Cortex of kidney (tissue), 1 donor: ENCODE measurements around the gene LARGE1.

ENCODE experiments used
- DNase-seq: peaks from one replicate; lab custom pipeline; 2025; lab: John Stamatoyannopoulos, UW

LARGE1 gene

GRCh38 chr22:33657670-33658069 is 262.6 kb downstream of the LARGE1 start:
- DNase-seq: no peak

- DNase-seq: no peak
Observed at GRCh38 chr22:33656808-33657628, 263.3 kb downstream of the LARGE1 start.

- DNase-seq: no peak
Observed at GRCh38 chr22:33654173-33654895, 265.9 kb downstream of the LARGE1 start.

- DNase-seq: no peak
Observed at GRCh38 chr22:33653532-33654063, 266.7 kb downstream of the LARGE1 start.

GRCh38 chr22:33652615-33653014 is 267.7 kb downstream of the LARGE1 start:
- DNase-seq: no peak

- DNase-seq: no peak
Observed at GRCh38 chr22:33650244-33650643, 270.0 kb downstream of the LARGE1 start.

- no peak for DNase-seq
Observed at GRCh38 chr22:33648478-33648877, 271.8 kb downstream of the LARGE1 start.

- no peak for DNase-seq
Observed at GRCh38 chr22:33640900-33641299, 279.4 kb downstream of the LARGE1 start.

GRCh38 chr22:33639588-33640254 is 280.6 kb downstream of the LARGE1 start:
- DNase-seq: no peak

- DNase-seq: no peak
Observed at GRCh38 chr22:33635766-33636165, 284.5 kb downstream of the LARGE1 start.

GRCh38 chr22:33631777-33632176 is 288.5 kb downstream of the LARGE1 start:
- DNase-seq: no peak

- no peak for DNase-seq
Observed at GRCh38 chr22:33625959-33626358, 294.3 kb downstream of the LARGE1 start.

GRCh38 chr22:33620085-33620484 is 300.2 kb downstream of the LARGE1 start:
- no peak for DNase-seq

GRCh38 chr22:33606504-33606903 is 313.8 kb downstream of the LARGE1 start:
- no peak for DNase-seq

- DNase-seq: no peak
Observed at GRCh38 chr22:33605666-33606065, 314.6 kb downstream of the LARGE1 start.

GRCh38 chr22:33605221-33605620 is 315.1 kb downstream of the LARGE1 start:
- no peak for DNase-seq

- no peak for DNase-seq
Observed at GRCh38 chr22:33601062-33601461, 319.2 kb downstream of the LARGE1 start.

GRCh38 chr22:33600595-33600994 is 319.7 kb downstream of the LARGE1 start:
- DNase-seq: no peak

- DNase-seq: no peak
Observed at GRCh38 chr22:33600113-33600512, 320.2 kb downstream of the LARGE1 start.

- DNase-seq: no peak
Observed at GRCh38 chr22:33599596-33599995, 320.7 kb downstream of the LARGE1 start.

GRCh38 chr22:33598821-33599220 is 321.5 kb downstream of the LARGE1 start:
- DNase-seq: no peak

GRCh38 chr22:33597274-33597985 is 322.8 kb downstream of the LARGE1 start:
- no peak for DNase-seq
